OCI-LY3 (cell line): ENCODE data around the gene EFNB2.

Experiments
- EZH2phosphoT487 ChIP-seq: fragments of 200-600 bp; shearing (Covaris generic); IDR thresholded peaks from 2 replicates; pipeline ENCODE4 v1.6.1; 2018; ENCODE audit warnings: antibody characterized with exemption, mixed run types, low read depth
- TF ChIP-seq, protein P1 (sequence below): fragments of 200-600, 300-600 bp; sonication (generic); IDR thresholded peaks from 2 replicates; pipeline ENCODE4 v1.5.1; 2014; ENCODE audit warnings: antibody characterized with exemption, low read length, low read depth

DNA sequence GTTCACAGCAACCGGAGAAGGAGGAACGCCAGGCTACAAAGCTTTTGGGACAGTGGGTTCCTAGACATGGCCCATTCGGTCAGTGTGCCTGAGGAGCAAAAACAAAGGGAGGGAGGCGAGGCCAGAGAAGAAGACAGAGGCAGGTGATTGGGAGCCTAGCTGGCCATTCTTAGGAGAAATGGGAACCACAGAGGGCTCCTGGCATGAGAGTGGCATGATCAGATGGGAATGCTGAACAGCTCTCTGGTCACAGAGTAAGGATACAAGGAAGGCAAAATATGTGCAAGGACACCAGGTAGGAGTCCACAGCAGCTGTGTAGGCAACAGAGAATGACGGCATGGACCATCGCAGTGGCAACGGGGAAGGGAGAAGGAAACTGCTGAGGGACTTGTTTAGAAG lies 82.4 kb downstream of the EFNB2 start:
- TF ChIP-seq, protein P1, sequence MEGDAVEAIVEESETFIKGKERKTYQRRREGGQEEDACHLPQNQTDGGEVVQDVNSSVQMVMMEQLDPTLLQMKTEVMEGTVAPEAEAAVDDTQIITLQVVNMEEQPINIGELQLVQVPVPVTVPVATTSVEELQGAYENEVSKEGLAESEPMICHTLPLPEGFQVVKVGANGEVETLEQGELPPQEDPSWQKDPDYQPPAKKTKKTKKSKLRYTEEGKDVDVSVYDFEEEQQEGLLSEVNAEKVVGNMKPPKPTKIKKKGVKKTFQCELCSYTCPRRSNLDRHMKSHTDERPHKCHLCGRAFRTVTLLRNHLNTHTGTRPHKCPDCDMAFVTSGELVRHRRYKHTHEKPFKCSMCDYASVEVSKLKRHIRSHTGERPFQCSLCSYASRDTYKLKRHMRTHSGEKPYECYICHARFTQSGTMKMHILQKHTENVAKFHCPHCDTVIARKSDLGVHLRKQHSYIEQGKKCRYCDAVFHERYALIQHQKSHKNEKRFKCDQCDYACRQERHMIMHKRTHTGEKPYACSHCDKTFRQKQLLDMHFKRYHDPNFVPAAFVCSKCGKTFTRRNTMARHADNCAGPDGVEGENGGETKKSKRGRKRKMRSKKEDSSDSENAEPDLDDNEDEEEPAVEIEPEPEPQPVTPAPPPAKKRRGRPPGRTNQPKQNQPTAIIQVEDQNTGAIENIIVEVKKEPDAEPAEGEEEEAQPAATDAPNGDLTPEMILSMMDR: no peak
- TF ChIP-seq EZH2phosphoT487: no peak
